D341Med (cell line): Measurements from ENCODE around the gene NDST1.
A peak's percentile ranks its signal among the peaks of the same experiment; 100 is the strongest.
"Not testable (repeated sequence)": the region's sequence is repeated elsewhere in the genome, so short reads cannot be mapped to it uniquely, and the experiment has no call there.

Source experiments
- DNase-seq: peaks from one replicate; pipeline ENCODE4 v3.0.0; 2012; ENCODE audit warnings: low spot score

NDST1 gene

DNA sequence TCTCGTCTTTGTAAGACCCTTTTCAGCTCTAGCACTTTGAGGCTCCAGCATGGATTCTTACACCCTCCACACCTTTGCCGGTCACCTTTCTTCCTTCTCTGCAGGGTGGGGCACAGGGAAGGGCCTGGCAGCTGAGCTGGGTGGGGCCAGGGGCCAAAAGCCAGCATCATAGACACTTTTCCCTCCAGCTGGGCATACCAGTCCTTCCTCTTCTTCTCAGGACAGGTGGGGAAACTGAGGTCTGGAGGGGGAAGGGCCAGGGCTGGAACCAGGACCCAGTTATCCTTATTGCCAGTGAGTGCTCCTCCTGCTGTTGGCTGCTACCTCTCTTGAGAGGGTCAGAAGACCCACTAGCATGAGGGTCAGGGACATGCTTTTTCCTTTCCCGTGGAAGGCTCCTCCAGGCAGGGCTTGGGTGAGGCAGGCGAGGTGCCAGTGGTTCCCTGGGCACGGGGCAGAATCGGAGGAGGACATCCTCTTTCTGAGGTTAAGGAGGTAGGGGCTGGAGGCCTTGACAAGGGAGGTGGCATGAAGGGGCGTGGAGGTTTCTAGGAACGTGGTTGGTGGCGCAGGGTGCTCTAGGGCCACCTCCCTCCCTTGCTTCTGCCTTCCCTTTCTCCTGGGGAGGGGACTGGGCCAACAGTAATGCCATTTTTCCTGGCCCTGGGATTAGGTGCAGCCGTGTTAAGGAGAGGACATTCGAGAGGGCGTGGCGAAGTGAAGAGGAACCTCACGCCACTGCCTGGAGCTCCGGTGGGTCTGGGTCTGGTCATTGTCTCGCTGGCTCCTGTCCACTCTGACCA lies at the start of gene NDST1:
TSS of gene NDST1 (plus strand) at position 658 of the 803 bp plus-strand sequence. CDS start 13,124 bp downstream, outside the sequence.
- DNase-seq: no peak

- peak; percentile 93 for DNase-seq
Observed at GRCh38 chr5:150458802-150459557, 49.0 kb upstream of the NDST1 start.

GRCh38 chr5:150460781-150461180 lies 47.1 kb upstream of the NDST1 start:
- no peak for DNase-seq

DNA sequence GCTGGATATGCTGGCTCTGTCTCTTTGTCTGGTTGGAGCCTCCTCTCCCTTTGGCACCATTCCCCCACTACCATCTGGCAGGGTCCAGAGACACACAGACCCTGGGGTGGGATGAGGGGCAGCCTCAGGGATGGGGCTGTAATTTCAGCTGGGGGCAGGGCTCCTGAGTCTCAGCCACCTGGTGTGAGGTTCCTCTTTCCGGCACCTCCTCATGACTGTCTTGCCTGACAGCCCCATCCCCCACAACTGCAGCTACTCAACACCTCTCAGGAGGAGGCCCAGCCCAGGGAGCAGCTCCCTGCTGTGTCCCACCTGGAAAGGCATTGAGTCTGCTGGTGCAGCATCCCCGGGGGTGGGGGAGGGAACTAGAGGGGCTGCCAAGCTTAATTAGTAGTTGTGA lies 46.7 kb upstream of the NDST1 start:
- no peak for DNase-seq

DNA sequence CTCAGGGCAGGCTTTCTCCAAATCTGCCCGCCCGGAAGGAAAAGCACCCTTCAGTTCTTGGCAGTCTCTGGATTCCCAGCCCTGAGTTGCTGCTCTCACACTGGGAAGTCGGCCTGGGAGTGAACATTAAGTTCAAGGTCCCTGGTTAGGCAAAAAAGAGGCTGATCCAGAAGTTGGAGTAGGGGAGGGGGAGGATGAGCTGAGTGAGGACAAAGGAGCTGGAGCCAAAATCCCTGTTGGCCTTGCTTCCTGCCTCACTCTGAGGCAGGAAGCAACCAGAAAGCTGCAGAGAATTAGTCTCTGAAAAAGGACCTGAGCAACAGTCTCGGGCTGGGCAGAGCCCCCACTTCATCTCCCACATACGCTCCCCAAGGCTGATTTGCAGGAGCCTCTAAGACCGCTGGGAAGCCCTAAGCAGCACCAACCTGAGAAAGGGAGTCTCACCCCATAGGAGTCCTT lies 43.3 kb upstream of the NDST1 start:
- no peak for DNase-seq

- no peak for DNase-seq
Observed at GRCh38 chr5:150465927-150466326, 42.0 kb upstream of the NDST1 start.

- DNase-seq: no peak
Observed at GRCh38 chr5:150468206-150468605, 39.7 kb upstream of the NDST1 start.

DNA sequence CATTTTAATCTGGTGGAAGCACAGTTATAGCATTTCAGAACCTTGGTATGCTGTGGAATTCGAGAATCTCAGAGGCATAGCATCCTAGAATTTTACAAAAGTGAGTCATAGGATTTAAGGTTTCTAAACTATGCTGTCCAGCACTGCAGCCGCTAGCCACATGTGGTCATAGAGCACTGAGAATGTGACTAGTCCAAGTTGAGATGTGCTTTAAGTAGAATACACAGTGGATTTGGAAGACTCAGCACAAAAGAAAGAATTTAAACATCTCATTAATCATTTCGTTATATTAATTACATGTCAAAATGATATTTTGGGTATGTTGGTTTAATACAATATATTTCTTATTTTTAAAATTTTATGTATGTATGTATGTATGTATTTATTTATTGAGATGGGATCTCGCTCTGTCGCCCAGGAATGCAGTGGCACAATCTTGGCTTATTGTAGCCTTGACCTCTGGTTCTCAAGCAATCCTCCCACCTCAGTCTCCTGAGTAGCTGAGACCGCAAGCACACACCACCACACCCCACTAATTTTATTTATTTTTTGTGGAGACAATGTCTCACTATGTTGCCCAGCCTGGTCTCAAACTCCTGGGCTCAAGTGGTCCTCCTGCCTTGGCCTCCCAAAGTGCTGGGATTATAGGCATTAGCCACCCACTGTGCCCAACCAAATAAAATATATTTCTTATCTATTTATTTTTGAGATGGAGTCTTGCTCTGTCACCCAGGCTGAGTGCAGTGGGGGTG lies 38.0 kb upstream of the NDST1 start:
- DNase-seq: no peak

DNA sequence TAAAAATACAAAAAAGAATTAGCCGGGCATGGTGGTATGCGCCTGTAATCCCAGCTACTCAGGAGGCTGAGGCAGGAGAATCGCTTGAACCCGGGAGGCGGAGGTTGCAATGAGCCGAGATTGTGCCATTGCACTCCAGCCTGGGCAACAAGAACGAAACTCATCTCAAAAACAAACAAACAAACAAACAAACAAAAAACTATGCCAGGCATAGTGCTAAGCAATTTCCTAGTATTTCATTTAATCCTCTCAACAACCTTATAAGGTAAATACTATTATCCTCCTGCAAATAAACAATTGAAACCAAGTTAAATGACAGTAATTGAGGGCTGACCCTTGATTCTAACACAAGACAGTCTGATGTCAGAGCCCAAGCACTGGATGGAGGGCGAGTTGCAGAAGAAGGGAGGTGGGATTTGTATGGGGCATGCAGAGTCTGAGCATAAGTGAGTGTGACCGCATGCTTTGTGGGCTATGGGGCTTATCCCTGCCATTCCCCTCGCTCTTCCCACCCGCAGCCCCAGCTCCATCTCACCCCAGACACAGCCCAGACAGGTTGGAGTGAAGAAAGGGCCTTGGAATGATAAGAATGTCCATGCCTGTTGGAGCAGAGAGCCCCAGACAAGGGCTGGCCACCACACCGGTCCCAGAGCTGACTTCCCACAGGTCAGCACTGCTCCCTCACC lies 34.1 kb upstream of the NDST1 start:
- DNase-seq: no peak

DNA sequence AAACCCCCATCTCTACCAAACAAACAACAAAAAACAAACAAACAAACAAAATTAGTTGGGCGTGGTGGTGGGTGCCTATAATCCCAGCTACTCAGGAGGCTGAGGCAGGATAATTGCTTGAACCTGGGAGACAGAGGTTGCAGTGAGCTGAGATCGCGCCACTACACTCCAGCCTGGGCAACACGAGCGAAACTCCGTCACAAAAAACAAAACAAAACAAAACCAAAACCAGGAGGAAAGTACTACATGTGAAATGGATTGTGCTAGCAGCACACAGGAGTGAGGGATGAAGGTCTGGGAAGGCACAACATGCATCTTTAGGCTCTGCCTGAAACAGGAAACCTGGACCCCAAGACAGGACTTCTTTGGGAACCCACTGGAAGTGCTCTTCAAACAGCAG lies 31.4 kb upstream of the NDST1 start:
- DNase-seq: not testable (repeated sequence)

GRCh38 chr5:150479416-150479815 lies 28.5 kb upstream of the NDST1 start:
- no peak for DNase-seq

GRCh38 chr5:150481708-150481965 lies 26.3 kb upstream of the NDST1 start:
- no peak for DNase-seq

GRCh38 chr5:150481972-150482406 lies 25.9 kb upstream of the NDST1 start:
- DNase-seq: no peak

DNA sequence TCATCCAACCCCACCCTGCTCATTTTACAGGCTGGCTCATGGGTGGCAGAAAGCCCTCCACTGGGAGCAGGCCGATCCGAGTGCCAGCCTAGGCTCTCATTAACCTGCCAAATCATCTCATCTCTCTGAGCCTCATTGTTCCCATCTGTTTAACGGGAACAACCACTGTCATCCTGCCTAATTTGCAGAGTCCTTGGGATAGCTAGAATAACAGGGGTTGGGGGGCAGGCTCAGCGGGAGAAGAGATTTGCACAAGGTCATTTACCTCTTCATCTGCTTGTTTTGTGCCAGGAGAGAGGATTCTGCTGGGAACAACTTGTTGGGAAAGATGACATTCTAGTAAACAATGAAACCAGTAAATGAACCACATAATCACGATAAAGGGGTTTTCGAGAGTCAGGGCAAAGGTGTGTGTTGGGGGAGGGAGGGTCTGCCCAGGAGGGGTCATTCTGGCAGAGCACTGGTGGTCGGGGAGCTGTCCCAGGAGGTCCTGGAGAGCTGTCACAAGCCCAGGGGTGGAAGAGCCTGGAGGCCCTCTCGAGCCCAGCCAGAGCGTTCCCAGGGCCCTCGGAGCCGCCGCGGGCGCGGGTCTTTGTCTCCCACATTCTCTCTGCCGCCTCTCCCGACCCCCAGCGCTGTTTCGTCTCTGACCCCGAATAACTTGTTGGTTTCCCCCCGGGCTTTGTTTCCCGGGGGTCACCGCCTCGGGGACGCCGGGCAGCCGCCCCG lies 22.8 kb upstream of the NDST1 start:
- DNase-seq: no peak

GRCh38 chr5:150485693-150486401 lies 22.1 kb upstream of the NDST1 start:
- peak; percentile 71 for DNase-seq

- DNase-seq: peak; percentile 86
Observed at GRCh38 chr5:150486402-150487198, 21.3 kb upstream of the NDST1 start.

DNA sequence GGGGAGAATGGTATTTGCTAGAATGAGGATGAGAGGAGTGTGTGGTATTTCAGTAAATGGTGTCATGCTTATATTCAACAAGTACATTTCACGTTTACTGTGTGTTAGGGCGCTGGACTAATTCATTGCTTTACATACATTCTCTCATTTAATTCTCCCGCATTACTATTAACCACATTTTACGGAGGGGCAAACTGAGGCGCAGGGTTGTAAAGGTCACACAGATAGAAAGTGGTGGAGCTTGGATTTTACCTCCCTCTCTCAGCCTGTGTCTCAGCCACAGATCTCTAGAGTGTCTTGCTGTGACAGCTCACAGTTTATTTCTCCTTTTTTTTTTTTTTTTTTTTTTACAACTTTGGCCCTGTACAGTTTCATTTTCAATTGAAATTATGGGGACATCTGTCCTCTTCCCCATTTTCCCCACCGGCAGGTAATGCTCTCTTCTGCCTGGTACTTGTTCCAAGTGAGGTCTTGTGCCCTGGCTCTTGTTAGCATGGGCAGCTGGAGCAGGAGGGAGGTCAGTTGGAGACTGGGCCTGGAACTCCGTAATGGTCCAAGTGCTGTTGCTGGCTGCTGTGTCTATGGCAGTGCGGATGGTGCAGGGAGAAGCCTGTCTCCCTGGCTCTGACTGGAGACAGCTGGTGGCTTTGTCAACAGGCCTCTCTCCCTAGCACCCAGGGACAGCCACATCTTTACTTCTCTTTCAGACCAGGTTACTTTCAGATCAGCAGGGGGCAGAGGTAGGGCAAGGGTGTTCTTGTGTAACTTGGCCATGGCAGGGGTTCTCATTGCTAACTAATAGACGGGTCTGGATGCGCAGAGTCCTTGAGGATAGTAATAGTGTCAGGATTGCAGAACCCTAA lies 20.5 kb upstream of the NDST1 start:
- DNase-seq: peak; percentile 48

GRCh38 chr5:150488519-150489359 lies 19.2 kb upstream of the NDST1 start:
- DNase-seq: no peak
